WTC11 (cell line): Measurements from ENCODE around the gene ZNF516. TPM values are rescaled to one million over a fixed set of nuclear protein-coding genes. Genes with fewer than 3 reads are reported as not detected.

ENCODE experiments used
- ATAC-seq: fragments of 200-7000 bp; cut with Tn5 transposase; 2 replicates; pipeline ENCODE4 v1.10.0; 2021; ENCODE audit warnings: mild to moderate bottlenecking, moderate library complexity
- CTCF ChIA-PET: fragments of 300-600 bp; sonication (Branson Sonifier 250); formaldehyde crosslinking; loops from one replicate; lab custom pipeline; 2021; ENCODE audit warnings: antibody characterized with exemption; lab: Charles Lee
- POLR2A ChIA-PET: fragments of 350-600 bp; sonication (Branson Sonifier 250); formaldehyde crosslinking; loops from one replicate; lab custom pipeline; 2021; ENCODE audit warnings: antibody characterized with exemption; lab: Charles Lee
- DNase-seq: peaks from one replicate; pipeline ENCODE4 v3.0.0; 2021; ENCODE audit warnings: low spot score
- H3K27ac Mint-ChIP-seq: 2 replicates; pipeline ENCODE4 v1.8.0; 2021; ENCODE audit warnings: mixed read lengths
- H3K27me3 Mint-ChIP-seq: 2 replicates; pipeline ENCODE4 v1.8.0; 2021; ENCODE audit warnings: low read depth, mild to moderate bottlenecking, moderate library complexity, mixed read lengths
- H3K36me3 Mint-ChIP-seq: 2 replicates; pipeline ENCODE4 v1.8.0; 2021; ENCODE audit warnings: mixed read lengths
- H3K4me1 Mint-ChIP-seq: 2 replicates; pipeline ENCODE4 v1.8.0; 2022; ENCODE audit warnings: mixed read lengths
- H3K4me3 Mint-ChIP-seq: 2 replicates; pipeline ENCODE4 v1.8.0; 2021; ENCODE audit warnings: mild to moderate bottlenecking, moderate library complexity, mixed read lengths
- H3K9me3 Mint-ChIP-seq: 2 replicates; pipeline ENCODE4 v1.8.0; 2021; ENCODE audit warnings: mixed read lengths
- KAT7 ChIP-seq: sonication (generic); formaldehyde crosslinking; IDR thresholded peaks from 2 replicates; pipeline ENCODE4 v1.8.1; 2023; ENCODE audit warnings: missing genetic modification reagents, mild to moderate bottlenecking, borderline replicate concordance
- NFYB ChIP-seq: sonication (generic); formaldehyde crosslinking; conservative IDR thresholded peaks from 2 replicates; pipeline ENCODE4 v1.8.0; 2022; ENCODE audit warnings: low read depth, missing genetic modification reagents
- SMAD4 ChIP-seq: sonication (generic); formaldehyde crosslinking; IDR thresholded peaks from 2 replicates; pipeline ENCODE4 v1.8.0; 2022; ENCODE audit warnings: mild to moderate bottlenecking, missing genetic modification reagents
- ZNF671 ChIP-seq: fragments of 250-450 bp; sonication (Bioruptor Pico); IDR thresholded peaks from 2 replicates; pipeline ENCODE4 v1.8.0; 2021; ENCODE audit warnings: mild to moderate bottlenecking
- total RNA-seq: library from RNA; stranded (reverse); gene quantifications from 3 replicates; pipeline ENCODE4 v1.2.3, GENCODE V29; 2021
- TF ChIP-seq, protein P1 (sequence below): sonication (generic); formaldehyde crosslinking; IDR thresholded peaks from 2 replicates; pipeline ENCODE4 v1.8.1; 2023; ENCODE audit warnings: mild to moderate bottlenecking, missing genetic modification reagents, borderline replicate concordance
- TF ChIP-seq, protein P2 (sequence below): sonication (generic); formaldehyde crosslinking; IDR thresholded peaks from 2 replicates; pipeline ENCODE4 v1.8.0; 2023; ENCODE audit warnings: mild to moderate bottlenecking, missing genetic modification reagents
- TF ChIP-seq, protein P3 (sequence below): sonication (generic); formaldehyde crosslinking; IDR thresholded peaks from 2 replicates; pipeline ENCODE4 v1.8.1; 2023; ENCODE audit warnings: mild to moderate bottlenecking, moderate library complexity, missing genetic modification reagents
- TF ChIP-seq, protein P4 (sequence below): sonication (generic); formaldehyde crosslinking; IDR thresholded peaks from 2 replicates; pipeline ENCODE4 v1.8.0; 2022; ENCODE audit warnings: mild to moderate bottlenecking, missing genetic modification reagents
- TF ChIP-seq, protein P5 (sequence below): sonication (generic); formaldehyde crosslinking; IDR thresholded peaks from 2 replicates; pipeline ENCODE4 v1.8.1; 2023; ENCODE audit warnings: mild to moderate bottlenecking, missing genetic modification reagents
- TF ChIP-seq, protein P6 (sequence below): sonication (generic); formaldehyde crosslinking; IDR thresholded peaks from 2 replicates; pipeline ENCODE4 v1.8.1; 2023; ENCODE audit warnings: mild to moderate bottlenecking, missing genetic modification reagents, moderate library complexity

Gene ZNF516
- total RNA-seq, 1 experiment from 2014 or later: 58.6 TPM

DNA sequence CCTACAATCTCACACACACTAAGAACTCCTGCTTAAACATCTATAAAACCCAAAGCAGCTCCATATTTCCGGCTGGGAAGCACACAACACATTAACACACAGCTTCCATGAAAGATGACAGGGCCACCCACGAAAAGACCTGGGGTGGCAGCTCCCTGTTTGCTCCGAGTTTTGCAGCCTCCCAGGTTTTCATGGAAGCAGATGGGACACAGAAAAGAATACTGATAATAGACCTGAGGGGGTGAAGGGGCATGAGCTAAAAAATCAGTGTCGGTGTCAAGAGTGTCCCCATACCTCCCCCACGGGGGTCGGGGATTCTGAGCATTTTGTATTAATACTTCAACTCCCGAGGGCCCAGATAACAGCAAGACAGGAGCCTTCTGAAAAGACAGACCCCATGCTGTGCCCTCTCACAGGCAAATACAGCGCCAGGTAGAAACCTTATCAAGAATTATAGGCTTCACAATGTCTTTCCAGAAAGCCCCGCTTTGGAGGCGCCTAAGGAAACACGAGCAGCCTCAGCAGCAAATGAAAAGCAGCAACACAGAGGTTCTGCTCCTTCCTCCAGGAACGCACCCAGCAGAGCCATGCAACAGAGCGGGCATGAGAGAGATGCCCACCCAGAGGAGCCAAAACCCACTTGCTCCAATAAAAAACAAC is 50.5 kb downstream of the ZNF516 start (continued):
- TF ChIP-seq, protein P1, sequence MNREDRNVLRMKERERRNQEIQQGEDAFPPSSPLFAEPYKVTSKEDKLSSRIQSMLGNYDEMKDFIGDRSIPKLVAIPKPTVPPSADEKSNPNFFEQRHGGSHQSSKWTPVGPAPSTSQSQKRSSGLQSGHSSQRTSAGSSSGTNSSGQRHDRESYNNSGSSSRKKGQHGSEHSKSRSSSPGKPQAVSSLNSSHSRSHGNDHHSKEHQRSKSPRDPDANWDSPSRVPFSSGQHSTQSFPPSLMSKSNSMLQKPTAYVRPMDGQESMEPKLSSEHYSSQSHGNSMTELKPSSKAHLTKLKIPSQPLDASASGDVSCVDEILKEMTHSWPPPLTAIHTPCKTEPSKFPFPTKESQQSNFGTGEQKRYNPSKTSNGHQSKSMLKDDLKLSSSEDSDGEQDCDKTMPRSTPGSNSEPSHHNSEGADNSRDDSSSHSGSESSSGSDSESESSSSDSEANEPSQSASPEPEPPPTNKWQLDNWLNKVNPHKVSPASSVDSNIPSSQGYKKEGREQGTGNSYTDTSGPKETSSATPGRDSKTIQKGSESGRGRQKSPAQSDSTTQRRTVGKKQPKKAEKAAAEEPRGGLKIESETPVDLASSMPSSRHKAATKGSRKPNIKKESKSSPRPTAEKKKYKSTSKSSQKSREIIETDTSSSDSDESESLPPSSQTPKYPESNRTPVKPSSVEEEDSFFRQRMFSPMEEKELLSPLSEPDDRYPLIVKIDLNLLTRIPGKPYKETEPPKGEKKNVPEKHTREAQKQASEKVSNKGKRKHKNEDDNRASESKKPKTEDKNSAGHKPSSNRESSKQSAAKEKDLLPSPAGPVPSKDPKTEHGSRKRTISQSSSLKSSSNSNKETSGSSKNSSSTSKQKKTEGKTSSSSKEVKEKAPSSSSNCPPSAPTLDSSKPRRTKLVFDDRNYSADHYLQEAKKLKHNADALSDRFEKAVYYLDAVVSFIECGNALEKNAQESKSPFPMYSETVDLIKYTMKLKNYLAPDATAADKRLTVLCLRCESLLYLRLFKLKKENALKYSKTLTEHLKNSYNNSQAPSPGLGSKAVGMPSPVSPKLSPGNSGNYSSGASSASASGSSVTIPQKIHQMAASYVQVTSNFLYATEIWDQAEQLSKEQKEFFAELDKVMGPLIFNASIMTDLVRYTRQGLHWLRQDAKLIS (CRISPR knock-in tag): no peak
- TF ChIP-seq NFYB (CRISPR knock-in tag) (no peak), SMAD4 (CRISPR knock-in tag) (no peak), KAT7 (CRISPR knock-in tag) (no peak)
- TF ChIP-seq, protein P2, sequence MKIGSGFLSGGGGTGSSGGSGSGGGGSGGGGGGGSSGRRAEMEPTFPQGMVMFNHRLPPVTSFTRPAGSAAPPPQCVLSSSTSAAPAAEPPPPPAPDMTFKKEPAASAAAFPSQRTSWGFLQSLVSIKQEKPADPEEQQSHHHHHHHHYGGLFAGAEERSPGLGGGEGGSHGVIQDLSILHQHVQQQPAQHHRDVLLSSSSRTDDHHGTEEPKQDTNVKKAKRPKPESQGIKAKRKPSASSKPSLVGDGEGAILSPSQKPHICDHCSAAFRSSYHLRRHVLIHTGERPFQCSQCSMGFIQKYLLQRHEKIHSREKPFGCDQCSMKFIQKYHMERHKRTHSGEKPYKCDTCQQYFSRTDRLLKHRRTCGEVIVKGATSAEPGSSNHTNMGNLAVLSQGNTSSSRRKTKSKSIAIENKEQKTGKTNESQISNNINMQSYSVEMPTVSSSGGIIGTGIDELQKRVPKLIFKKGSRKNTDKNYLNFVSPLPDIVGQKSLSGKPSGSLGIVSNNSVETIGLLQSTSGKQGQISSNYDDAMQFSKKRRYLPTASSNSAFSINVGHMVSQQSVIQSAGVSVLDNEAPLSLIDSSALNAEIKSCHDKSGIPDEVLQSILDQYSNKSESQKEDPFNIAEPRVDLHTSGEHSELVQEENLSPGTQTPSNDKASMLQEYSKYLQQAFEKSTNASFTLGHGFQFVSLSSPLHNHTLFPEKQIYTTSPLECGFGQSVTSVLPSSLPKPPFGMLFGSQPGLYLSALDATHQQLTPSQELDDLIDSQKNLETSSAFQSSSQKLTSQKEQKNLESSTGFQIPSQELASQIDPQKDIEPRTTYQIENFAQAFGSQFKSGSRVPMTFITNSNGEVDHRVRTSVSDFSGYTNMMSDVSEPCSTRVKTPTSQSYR: no peak
- TF ChIP-seq, protein P3, sequence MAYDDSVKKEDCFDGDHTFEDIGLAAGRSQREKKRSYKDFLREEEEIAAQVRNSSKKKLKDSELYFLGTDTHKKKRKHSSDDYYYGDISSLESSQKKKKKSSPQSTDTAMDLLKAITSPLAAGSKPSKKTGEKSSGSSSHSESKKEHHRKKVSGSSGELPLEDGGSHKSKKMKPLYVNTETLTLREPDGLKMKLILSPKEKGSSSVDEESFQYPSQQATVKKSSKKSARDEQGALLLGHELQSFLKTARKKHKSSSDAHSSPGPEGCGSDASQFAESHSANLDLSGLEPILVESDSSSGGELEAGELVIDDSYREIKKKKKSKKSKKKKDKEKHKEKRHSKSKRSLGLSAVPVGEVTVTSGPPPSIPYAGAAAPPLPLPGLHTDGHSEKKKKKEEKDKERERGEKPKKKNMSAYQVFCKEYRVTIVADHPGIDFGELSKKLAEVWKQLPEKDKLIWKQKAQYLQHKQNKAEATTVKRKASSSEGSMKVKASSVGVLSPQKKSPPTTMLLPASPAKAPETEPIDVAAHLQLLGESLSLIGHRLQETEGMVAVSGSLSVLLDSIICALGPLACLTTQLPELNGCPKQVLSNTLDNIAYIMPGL (CRISPR knock-in tag): no peak
- TF ChIP-seq, protein P4, sequence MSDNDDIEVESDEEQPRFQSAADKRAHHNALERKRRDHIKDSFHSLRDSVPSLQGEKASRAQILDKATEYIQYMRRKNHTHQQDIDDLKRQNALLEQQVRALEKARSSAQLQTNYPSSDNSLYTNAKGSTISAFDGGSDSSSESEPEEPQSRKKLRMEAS: no peak
- TF ChIP-seq, all 79 proteins: peak for 0

DNA sequence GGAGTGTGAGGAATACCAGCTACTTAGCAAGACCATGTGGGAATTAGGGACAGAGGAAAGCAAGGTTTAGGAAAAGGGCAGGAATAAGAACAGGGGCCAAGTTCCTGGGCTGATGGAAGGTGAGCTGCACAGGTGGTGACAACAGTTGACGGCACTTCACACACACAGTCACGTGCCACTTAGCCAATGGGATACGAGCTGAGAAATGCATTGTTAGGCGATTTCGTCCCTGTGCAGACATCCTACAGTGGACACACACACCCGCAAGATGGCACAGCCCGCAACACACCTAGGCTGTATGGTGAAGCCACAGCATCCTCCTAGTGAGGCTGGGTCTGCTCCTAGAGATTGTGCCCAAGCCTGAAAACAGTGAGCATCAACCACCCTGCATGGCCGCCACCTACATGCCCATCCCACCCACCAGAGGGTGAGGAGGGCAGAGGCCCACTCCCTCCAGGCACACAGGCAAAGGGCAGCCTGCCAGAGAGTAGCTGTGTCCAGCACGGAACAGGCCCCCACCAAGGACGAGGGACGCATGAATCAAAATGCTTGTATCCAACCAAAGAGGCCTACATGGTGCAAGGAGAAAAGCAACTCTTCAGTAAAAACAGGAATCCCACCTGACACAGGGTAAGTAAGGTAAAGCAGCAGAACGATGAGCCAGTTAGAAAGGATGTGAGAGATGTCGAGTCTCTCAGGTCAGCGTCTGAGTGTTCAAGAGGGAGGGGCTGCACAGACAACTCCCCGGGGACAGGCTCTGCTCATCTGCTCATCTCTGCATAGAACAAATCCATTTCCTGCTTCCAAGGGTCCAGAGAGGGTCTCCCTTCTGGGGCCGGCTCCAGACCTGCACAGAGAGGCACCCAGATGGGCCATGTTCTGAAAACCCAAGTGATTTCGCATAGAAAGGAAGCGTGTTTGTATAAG is 51.3 kb downstream of the ZNF516 start:
- H3K27ac Mint-ChIP-seq: no peak overlapping the region

More for the DNA sequence above, 51.3 kb downstream of the ZNF516 start:
- TF ChIP-seq, protein P5, sequence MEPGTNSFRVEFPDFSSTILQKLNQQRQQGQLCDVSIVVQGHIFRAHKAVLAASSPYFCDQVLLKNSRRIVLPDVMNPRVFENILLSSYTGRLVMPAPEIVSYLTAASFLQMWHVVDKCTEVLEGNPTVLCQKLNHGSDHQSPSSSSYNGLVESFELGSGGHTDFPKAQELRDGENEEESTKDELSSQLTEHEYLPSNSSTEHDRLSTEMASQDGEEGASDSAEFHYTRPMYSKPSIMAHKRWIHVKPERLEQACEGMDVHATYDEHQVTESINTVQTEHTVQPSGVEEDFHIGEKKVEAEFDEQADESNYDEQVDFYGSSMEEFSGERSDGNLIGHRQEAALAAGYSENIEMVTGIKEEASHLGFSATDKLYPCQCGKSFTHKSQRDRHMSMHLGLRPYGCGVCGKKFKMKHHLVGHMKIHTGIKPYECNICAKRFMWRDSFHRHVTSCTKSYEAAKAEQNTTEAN: no peak
- TF ChIP-seq, protein P6, sequence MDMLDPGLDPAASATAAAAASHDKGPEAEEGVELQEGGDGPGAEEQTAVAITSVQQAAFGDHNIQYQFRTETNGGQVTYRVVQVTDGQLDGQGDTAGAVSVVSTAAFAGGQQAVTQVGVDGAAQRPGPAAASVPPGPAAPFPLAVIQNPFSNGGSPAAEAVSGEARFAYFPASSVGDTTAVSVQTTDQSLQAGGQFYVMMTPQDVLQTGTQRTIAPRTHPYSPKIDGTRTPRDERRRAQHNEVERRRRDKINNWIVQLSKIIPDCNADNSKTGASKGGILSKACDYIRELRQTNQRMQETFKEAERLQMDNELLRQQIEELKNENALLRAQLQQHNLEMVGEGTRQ (CRISPR knock-in tag): no peak
- TF ChIP-seq ZNF671 (CRISPR knock-in tag): no peak
- H3K27me3 Mint-ChIP-seq: no peaks in the 10 kb centered on the region; the same call in 1 of the 2 replicates
- peaks cover 32% of the 10 kb centered on the region for H3K4me1 Mint-ChIP-seq
- ATAC-seq (no peak), DNase-seq (no peak)
- POLR2A ChIA-PET: no interaction called here
- H3K9me3 Mint-ChIP-seq: no peaks in the 10 kb centered on the region
- no peak overlapping the region for H3K4me3 Mint-ChIP-seq
- CTCF ChIA-PET: no interaction called here
- peaks cover 11% of the 10 kb centered on the region for H3K36me3 Mint-ChIP-seq
